Measurements from ENCODE around the gene TMEM59.
"Not testable (repeated sequence)": the region's sequence is repeated elsewhere in the genome, so short reads cannot be mapped to it uniquely, and the experiment has no call there.

Gene TMEM59

GRCh38 chr1:54006508-54006907, 46.5 kb downstream of the TMEM59 start:
- Histone ChIP-seq H2AFZ (ENCODE audit: low read depth, low read length, severe bottlenecking) (no peak overlapping the region), H4K20me1 (ENCODE audit: low read depth, low read length) (no peaks in the 10 kb centered on the region), H3K4me3 (ENCODE audit: insufficient read depth, low read length, poor library complexity, severe bottlenecking) (no peak overlapping the region), H3K9ac (ENCODE audit: low read length) (no peak overlapping the region), H3K27ac (ENCODE audit: low read depth, low read length) (no peak overlapping the region), H3F3A (ENCODE audit: insufficient read depth) (no peaks in the 10 kb centered on the region), H3K27me3 (ENCODE audit: low read length) (no peaks in the 10 kb centered on the region), H3K9me3 (ENCODE audit: insufficient read depth, low read length) (no peaks in the 10 kb centered on the region), H3K79me2 (ENCODE audit: insufficient read depth, low read length) (no peaks in the 10 kb centered on the region), H3K9me2 (replicated peaks; ENCODE audit: insufficient read depth, low read length) (no peaks in the 10 kb centered on the region), H3K36me3 (ENCODE audit: low read length) (no peaks in the 10 kb centered on the region), H3K4me2 (ENCODE audit: low read depth, low read length, poor library complexity, severe bottlenecking) (no peak overlapping the region)
- TF ChIP-seq EZH2phosphoT487 (conservative IDR thresholded peaks at IDR 0.05; ENCODE audit: low read length) (no peak), CTCF (IDR thresholded peaks at IDR 0.05; ENCODE audit: insufficient read depth, low read length, poor library complexity, severe bottlenecking) (no peak)

DNA sequence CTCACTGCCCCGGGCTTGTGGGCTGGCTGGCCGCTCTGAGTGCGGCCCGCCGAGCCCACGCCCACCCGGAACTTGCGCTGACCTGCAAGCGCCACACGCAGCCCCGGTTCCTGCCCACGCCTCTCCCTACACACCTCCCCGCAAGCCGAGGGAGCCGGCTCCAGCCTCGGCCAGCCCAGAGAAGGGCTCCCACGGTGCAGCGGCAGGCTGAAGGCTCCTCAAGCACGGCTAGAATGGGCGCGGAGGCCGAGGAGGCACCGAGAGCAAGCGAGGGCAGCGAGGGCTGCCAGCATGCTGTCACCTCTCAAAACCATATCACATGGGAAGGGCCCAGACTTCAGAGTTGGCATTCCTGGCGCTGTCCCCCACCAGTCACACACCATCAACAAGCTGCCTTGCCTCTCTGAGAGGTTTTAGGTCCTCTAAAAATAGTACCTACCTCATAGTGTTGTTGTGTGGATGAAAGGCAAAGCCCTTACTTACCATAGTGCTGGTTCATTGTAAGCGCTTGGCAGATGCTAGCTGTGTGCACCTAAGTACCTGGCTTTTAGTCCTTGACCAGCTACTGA, 48.4 kb downstream of the TMEM59 start:
- H3K9me3 ChIP-seq (ENCODE audit: insufficient read depth, low read length) = no peaks in the 10 kb centered on the region
- H3K36me3 ChIP-seq (ENCODE audit: low read length) = no peaks in the 10 kb centered on the region
- no peaks in the 10 kb centered on the region for H3K9me2 ChIP-seq (replicated peaks; ENCODE audit: insufficient read depth, low read length)
- no peaks in the 10 kb centered on the region for H3K27me3 ChIP-seq (ENCODE audit: low read length)
- no peak overlapping the region for H3K27ac ChIP-seq (ENCODE audit: low read depth, low read length)
- TF ChIP-seq EZH2phosphoT487 (conservative IDR thresholded peaks at IDR 0.05; ENCODE audit: low read length) (no peak), CTCF (IDR thresholded peaks at IDR 0.05; ENCODE audit: insufficient read depth, low read length, poor library complexity, severe bottlenecking) (no peak)
- H3K79me2 ChIP-seq (ENCODE audit: insufficient read depth, low read length) = no peaks in the 10 kb centered on the region
- H3K4me3 ChIP-seq (ENCODE audit: insufficient read depth, low read length, poor library complexity, severe bottlenecking) = no peak overlapping the region
- no peak overlapping the region for H3K4me2 ChIP-seq (ENCODE audit: low read depth, low read length, poor library complexity, severe bottlenecking)
- no peaks in the 10 kb centered on the region for H3F3A ChIP-seq (ENCODE audit: insufficient read depth)
- H3K9ac ChIP-seq (ENCODE audit: low read length) = no peak overlapping the region
- no peaks in the 10 kb centered on the region for H4K20me1 ChIP-seq (ENCODE audit: low read depth, low read length)
- no peak overlapping the region for H2AFZ ChIP-seq (ENCODE audit: low read depth, low read length, severe bottlenecking)

DNA sequence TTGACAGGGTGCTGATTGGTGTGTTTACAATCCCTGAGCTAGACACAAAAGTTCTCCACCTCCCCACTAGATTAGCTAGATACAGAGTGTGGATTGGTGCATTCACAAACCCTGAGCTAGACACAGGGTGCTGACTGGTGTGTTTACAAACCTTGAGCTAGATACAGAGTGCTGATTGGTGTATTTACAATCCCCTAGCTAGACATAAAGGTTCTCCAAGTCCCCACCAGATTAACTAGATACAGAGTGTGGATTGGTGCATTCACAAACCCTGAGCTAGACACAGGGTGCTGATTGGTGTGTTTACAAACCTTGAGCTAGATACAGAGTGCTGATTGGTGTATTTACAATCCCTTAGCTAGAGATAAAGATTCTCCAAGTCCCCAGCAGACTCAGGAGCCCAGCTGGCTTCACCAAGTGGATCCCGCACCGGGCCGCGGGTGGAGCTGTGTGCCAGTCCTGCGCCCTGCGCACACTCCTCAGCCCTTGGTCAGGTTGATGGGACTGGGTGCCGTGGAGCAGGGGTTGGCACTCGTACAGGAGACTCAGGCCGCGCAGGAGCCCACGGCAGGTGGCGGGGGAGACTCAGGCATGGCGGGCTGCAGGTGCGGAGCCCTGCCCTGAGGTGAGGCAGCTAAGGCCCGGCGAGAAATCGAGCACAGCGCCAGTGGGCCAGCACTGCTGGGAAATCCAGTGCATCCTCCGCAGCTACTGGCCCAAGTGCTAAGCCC, 49.1 kb downstream of the TMEM59 start:
- H3K9me3 ChIP-seq (ENCODE audit: insufficient read depth, low read length); H3K79me2 ChIP-seq (ENCODE audit: insufficient read depth, low read length); H3K9ac ChIP-seq (ENCODE audit: low read length); H3K4me2 ChIP-seq (ENCODE audit: low read depth, low read length, poor library complexity, severe bottlenecking); H3K4me3 ChIP-seq (ENCODE audit: insufficient read depth, low read length, poor library complexity, severe bottlenecking); H3K36me3 ChIP-seq (ENCODE audit: low read length); H4K20me1 ChIP-seq (ENCODE audit: low read depth, low read length); H3F3A ChIP-seq (ENCODE audit: insufficient read depth); H3K27ac ChIP-seq (ENCODE audit: low read depth, low read length); H3K9me2 ChIP-seq (replicated peaks; ENCODE audit: insufficient read depth, low read length); H2AFZ ChIP-seq (ENCODE audit: low read depth, low read length, severe bottlenecking); H3K27me3 ChIP-seq (ENCODE audit: low read length): not testable (repeated sequence)

GRCh38 chr1:54003249-54003646, 49.8 kb downstream of the TMEM59 start:
- Histone ChIP-seq H3F3A (ENCODE audit: insufficient read depth) (no peaks in the 10 kb centered on the region), H3K27ac (ENCODE audit: low read depth, low read length) (no peak overlapping the region), H4K20me1 (ENCODE audit: low read depth, low read length) (no peaks in the 10 kb centered on the region), H2AFZ (ENCODE audit: low read depth, low read length, severe bottlenecking) (no peak overlapping the region), H3K79me2 (ENCODE audit: insufficient read depth, low read length) (no peaks in the 10 kb centered on the region), H3K9me2 (replicated peaks; ENCODE audit: insufficient read depth, low read length) (no peaks in the 10 kb centered on the region), H3K9ac (ENCODE audit: low read length) (no peak overlapping the region), H3K4me2 (ENCODE audit: low read depth, low read length, poor library complexity, severe bottlenecking) (no peak overlapping the region), H3K27me3 (ENCODE audit: low read length) (no peaks in the 10 kb centered on the region), H3K4me3 (ENCODE audit: insufficient read depth, low read length, poor library complexity, severe bottlenecking) (no peak overlapping the region), H3K9me3 (ENCODE audit: insufficient read depth, low read length) (no peaks in the 10 kb centered on the region), H3K36me3 (ENCODE audit: low read length) (no peaks in the 10 kb centered on the region)
- TF ChIP-seq CTCF (IDR thresholded peaks at IDR 0.05; ENCODE audit: insufficient read depth, low read length, poor library complexity, severe bottlenecking) (no peak), EZH2phosphoT487 (conservative IDR thresholded peaks at IDR 0.05; ENCODE audit: low read length) (no peak)
